HG02678 (cell line): Measurements from ENCODE around the gene RAI1.

Source experiments
- ATAC-seq: cut with Tn5 transposase; IDR thresholded peaks from one replicate; pipeline ENCODE4 v1.9.1; 2021; ENCODE audit warnings: mild to moderate bottlenecking, moderate library complexity; ENCODE audit not compliant: unreplicated experiment

The RAI1 gene

GRCh38 chr17:17781591-17782496 is 100.6 kb downstream of the RAI1 start:
- no peak for ATAC-seq

- peak; percentile 14 for ATAC-seq
Observed at GRCh38 chr17:17782523-17783115, 101.4 kb downstream of the RAI1 start.

DNA sequence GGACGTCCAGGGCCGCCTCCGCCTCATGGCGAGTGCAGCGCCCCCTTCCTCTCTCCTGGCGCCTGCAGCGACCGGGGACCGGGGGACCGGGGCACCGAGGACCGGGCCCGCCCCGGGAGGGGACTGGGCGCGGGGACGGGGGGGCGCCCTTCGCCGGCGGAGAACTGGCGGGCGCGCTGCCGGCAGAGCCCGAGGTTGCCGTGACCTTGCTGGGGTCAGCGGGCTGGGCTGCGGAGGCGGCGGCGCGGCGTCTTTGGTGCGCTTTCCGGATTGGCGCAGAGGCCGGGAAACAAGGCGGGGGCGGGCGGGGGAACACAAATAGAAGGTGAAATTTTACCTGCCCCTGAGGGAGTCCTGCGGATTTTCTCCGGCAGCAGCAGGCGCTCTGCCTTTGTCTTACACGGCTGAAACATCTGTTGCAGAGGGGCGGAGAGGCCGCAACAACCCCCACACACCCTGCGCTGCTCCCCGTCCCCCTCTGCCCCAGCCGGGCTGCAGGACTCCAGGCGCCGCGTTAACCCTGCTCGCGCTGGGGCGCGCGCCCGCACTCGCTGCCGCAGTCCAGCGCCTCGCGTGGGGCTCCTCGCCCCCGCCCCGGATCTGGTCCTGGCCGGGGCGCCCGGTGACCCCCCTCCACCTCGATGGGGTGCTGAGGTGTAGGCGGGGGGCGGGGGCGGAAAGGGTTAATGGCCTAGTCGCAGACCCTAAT is 102.0 kb downstream of the RAI1 start:
- peak; percentile 43 for ATAC-seq

DNA sequence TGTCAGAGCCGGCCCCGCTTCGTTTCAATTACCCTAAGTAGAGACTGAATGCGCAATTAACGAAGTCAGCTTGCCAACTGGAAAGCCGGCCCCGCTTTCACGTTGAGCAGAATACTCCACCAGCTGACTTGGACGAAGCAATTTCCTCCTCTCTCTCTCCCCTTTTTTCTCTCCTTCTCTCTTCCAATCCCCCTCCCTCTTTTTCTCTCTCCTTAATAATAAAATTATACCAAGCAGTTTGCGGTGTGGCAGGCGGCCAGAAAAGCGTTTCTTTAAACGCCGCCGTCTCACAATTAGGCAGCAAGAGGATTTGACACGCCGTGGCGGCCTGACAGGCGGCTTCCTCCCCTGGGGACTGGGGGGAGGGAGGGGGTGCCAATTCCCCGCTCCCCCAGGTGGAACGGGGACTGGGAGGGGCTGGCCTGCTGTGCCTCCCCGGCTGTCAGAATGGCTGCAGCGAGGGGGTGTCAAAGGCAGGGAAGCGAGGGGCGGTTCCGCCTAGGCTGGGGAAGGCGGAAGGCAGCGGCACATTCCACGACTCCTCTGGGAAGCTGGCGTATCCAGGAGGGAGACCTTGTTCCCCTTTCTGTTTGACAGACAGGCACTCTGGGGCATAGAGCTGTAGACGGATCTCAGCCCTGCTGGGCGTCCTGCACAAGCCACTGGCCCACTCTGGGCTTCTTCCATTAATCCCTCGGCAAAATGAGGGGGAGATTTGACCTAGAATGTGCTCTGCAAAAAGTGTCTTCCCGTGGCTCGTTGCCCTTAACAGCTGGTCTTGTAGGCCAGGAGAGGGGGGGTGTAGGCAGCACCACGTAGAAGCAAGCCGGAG is 102.8 kb downstream of the RAI1 start:
- peak; percentile 15 for ATAC-seq

DNA sequence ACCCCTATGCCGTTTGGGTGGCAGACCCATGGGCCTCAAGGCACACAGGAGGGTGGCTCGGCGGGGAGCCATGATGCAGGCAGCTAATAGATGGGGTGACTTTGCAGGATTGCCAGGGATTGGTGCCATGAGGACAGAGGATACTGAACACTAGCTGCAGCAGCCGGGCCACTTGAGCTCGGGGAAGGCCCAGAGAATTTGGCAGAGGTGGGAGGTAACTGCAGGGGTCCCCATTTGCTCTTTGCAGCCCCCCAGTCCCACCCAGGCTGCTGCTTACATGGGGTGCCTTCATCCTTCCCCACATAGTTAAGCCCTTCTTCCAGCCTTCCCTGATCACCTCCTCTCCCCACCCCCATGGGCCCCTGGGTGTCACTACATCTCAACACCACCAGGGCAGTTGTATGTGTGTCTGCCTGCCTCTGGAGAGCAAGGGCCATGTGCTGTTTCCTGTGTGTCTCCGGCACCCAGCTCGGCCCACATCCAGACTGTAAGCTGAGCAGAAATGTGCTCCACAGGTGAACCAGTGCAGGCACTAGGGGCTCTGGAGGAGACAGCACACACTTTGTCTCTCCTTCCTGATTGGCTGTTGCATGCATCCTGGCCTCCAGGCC is 103.5 kb downstream of the RAI1 start:
- no peak for ATAC-seq

GRCh38 chr17:17785407-17785806 is 104.1 kb downstream of the RAI1 start:
- ATAC-seq: no peak

DNA sequence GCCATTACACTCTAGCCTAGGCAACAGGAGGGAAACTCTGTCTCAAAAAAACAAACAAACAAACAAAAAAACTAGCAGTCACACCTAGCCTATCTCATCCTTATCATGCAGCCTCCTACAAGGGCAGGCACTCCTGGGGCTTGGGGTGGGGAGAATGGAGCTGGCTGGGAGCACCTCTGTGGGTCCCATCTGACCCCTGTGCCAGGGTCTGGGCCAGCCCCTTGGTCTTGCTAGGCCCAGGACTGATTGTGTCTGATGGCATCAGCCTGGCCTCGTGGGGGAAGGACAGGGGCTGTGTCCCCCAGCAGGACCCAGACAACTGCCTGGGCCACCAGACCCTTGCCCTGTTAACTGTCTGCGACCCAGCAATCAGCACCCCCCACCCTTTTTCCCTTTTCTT is 105.7 kb downstream of the RAI1 start:
- ATAC-seq: no peak

DNA sequence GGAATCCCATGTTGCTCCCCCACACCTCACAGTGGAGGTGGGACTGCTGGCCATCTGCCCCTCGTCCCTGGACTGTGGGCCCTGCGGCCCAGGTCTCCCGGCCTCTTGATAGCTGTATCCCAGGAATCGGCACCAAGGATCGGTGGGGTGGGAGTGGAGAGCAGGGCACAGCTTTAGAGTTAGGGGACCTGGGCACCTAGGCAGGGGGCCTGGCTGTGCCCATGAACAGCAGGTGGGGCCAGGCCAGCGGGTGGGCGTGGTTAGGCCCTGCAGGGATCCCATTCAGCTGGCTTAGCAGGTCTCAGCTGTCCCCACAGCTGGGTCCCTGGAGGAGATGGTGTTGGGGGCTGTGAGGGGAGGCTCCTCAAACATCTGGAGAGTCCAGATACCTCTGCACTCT is 106.3 kb downstream of the RAI1 start:
- ATAC-seq: no peak

GRCh38 chr17:17788967-17789366 is 107.7 kb downstream of the RAI1 start:
- ATAC-seq: no peak

GRCh38 chr17:17789410-17789809 is 108.2 kb downstream of the RAI1 start:
- no peak for ATAC-seq

GRCh38 chr17:17789828-17790636 is 108.8 kb downstream of the RAI1 start:
- no peak for ATAC-seq

GRCh38 chr17:17790637-17791464 is 109.6 kb downstream of the RAI1 start:
- ATAC-seq: no peak

GRCh38 chr17:17792037-17792550 is 110.8 kb downstream of the RAI1 start:
- ATAC-seq: no peak

DNA sequence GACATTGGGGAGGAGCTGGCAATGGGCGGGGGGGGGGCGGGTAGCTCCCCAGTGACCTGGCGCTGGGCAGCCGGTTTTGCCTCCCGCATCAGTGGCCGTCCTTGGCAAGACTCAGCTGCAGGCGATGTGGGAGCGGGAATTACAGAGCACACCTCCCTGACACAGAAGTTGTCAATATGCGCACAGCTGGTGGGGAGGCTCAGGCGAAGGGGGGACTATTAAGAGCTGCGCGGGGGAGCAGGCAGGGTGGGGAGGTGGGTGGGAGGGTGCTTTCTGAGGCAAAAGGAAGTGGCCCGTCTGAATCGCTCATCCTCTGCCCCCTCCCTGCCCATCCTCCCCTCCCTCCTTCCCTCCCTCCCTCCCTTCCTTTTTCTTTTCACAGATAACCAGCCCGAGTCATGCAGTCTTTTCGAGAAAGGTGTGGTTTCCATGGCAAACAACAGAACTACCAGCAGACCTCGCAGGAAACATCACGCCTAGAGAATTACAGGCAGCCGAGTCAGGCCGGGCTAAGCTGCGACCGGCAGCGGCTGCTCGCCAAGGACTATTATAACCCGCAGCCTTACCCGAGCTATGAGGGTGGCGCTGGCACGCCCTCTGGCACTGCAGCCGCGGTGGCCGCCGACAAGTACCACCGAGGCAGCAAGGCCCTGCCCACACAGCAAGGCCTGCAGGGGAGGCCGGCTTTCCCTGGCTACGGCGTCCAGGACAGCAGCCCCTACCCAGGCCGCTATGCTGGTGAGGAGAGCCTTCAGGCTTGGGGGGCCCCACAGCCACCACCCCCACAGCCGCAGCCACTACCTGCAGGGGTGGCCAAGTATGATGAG is 111.5 kb downstream of the RAI1 start:
- ATAC-seq: peak; percentile 62

DNA sequence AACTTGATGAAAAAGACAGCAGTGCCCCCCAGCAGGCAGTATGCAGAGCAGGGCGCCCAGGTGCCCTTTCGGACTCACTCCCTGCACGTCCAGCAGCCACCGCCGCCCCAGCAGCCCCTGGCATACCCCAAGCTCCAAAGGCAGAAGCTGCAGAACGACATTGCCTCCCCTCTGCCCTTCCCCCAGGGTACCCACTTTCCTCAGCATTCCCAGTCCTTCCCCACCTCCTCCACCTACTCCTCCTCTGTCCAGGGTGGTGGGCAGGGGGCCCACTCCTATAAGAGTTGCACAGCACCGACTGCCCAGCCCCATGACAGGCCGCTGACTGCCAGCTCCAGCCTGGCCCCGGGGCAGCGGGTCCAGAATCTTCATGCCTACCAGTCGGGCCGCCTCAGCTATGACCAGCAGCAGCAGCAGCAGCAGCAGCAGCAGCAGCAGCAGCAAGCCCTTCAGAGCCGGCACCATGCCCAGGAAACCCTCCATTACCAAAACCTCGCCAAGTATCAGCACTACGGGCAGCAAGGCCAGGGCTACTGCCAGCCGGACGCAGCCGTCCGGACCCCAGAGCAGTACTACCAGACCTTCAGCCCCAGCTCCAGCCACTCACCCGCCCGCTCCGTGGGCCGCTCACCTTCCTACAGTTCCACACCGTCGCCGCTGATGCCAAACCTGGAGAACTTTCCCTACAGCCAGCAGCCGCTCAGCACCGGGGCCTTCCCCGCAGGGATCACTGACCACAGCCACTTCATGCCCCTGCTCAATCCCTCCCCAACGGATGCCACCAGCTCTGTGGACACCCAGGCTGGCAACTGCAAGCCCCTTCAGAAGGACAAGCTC is 112.3 kb downstream of the RAI1 start:
- no peak for ATAC-seq

DNA sequence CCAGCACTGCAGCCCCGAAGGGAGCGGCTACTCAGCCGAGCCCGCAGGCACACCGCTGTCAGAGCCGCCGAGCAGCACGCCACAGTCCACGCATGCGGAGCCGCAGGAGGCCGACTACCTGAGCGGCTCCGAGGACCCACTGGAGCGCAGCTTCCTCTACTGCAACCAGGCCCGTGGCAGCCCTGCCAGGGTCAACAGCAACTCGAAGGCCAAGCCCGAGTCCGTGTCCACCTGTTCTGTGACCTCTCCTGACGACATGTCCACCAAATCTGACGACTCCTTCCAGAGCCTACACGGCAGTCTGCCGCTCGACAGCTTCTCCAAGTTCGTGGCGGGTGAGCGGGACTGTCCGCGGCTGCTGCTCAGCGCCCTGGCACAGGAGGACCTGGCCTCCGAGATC is 113.1 kb downstream of the RAI1 start:
- no peak for ATAC-seq

- no peak for ATAC-seq
Observed at GRCh38 chr17:17795296-17795695, 114.0 kb downstream of the RAI1 start.
